OCI-LY1 (cell line): ENCODE measurements around the gene ZNF341.

Experiments used
- H2AFZ ChIP-seq: fragments of 200-600 bp; sonication (generic), shearing (Covaris generic); 2 replicates; pipeline ENCODE4 v1.6.0; 2014; ENCODE audit warnings: antibody characterized with exemption, mild to moderate bottlenecking, low read length
- H3F3A ChIP-seq: fragments of 200-600 bp; sonication (generic), shearing (Covaris generic); 2 replicates; pipeline ENCODE4 v1.6.0; 2014; ENCODE audit warnings: mild to moderate bottlenecking, antibody characterized with exemption, low read length, moderate library complexity; ENCODE audit not compliant: insufficient read depth
- H3K27ac ChIP-seq: fragments of 200-600 bp; sonication (generic); 2 replicates; pipeline ENCODE4 v1.5.1; 2014; ENCODE audit warnings: low read length, mixed run types, mild to moderate bottlenecking, low read depth; ENCODE audit not compliant: poor library complexity, severe bottlenecking
- H3K27me3 ChIP-seq: fragments of 200-600 bp; sonication (generic); 2 replicates; pipeline ENCODE4 v1.6.0; 2014; ENCODE audit warnings: antibody characterized with exemption, mild to moderate bottlenecking, low read length, moderate library complexity; ENCODE audit not compliant: insufficient read depth
- H3K36me3 ChIP-seq: fragments of 200-600 bp; sonication (generic); 2 replicates; pipeline ENCODE4 v1.6.1; 2014; ENCODE audit warnings: mild to moderate bottlenecking, antibody characterized with exemption, low read length, moderate library complexity, mixed read lengths; ENCODE audit not compliant: insufficient read depth
- H3K4me1 ChIP-seq: fragments of 200-600 bp; sonication (generic); 2 replicates; pipeline ENCODE4 v1.5.1; 2014; ENCODE audit warnings: mild to moderate bottlenecking, low read length, moderate library complexity; ENCODE audit not compliant: insufficient read depth, severe bottlenecking
- H3K4me2 ChIP-seq: fragments of 200-600 bp; sonication (generic), shearing (Covaris generic); 2 replicates; pipeline ENCODE4 v1.6.1; 2014; ENCODE audit warnings: low read length
- H3K4me3 ChIP-seq: fragments of 200-600 bp; sonication (generic); 2 replicates; pipeline ENCODE4 v1.5.1; 2014; ENCODE audit warnings: low read length, low read depth, mild to moderate bottlenecking, mixed read lengths; ENCODE audit not compliant: poor library complexity, severe bottlenecking
- H3K79me2 ChIP-seq: fragments of 200-600 bp; shearing (Covaris generic); 2 replicates; pipeline ENCODE4 v1.6.1; 2016; ENCODE audit warnings: mixed run types, low read length, mixed read lengths; ENCODE audit not compliant: insufficient read depth
- H3K9ac ChIP-seq: fragments of 200-600 bp; sonication (generic), shearing (Covaris generic); 2 replicates; pipeline ENCODE4 v1.6.1; 2014; ENCODE audit warnings: mild to moderate bottlenecking, low read length, mixed read lengths
- H3K9me2 ChIP-seq: fragments of 200-600 bp; sonication (generic), shearing (Covaris generic); 2 replicates; pipeline ENCODE4 v1.6.1; 2014; ENCODE audit warnings: low read depth, mild to moderate bottlenecking, low read length, mixed read lengths
- H3K9me3 ChIP-seq: fragments of 200-600 bp; shearing (Covaris generic); 2 replicates; pipeline ENCODE4 v1.6.1; 2014; ENCODE audit warnings: low read length, mixed read lengths
- H4K20me1 ChIP-seq: fragments of 200-600 bp; sonication (generic), shearing (Covaris generic); 2 replicates; pipeline ENCODE4 v1.6.0; 2016; ENCODE audit warnings: mild to moderate bottlenecking, low read length; ENCODE audit not compliant: insufficient read depth
- CTCF ChIP-seq: fragments of 200-600 bp; sonication (generic), shearing (Covaris generic); IDR thresholded peaks from 2 replicates; pipeline ENCODE4 v1.5.1; 2017; ENCODE audit warnings: mild to moderate bottlenecking, antibody characterized with exemption, low read length, moderate library complexity, mixed read lengths
- EZH2 ChIP-seq: fragments of 200-600 bp; sonication (generic), shearing (Covaris generic); IDR thresholded peaks from 2 replicates; pipeline ENCODE4 v1.8.0; 2017; ENCODE audit warnings: borderline replicate concordance, mixed run types, mild to moderate bottlenecking, antibody characterized with exemption, low read length, moderate library complexity, mixed read lengths

The ZNF341 gene

DNA sequence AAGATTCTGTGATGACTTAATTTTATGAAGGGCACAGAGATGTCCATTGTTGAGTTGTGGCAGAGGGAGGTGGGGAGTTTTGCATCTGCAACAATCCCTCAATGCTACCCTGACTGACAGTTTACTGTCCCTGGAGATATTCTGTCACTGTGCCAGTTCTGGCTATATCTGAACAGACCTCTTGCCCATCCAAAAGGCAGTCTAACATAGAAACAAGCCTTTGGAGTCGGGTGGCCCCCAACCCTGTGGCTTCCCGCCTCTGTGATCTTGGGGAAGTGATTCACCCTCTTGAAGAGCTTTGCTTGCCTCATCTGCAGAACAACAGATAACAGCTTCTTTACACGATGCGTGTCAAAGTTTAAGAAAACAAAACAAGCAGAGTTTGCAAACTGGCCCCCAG lies 41.8 kb upstream of the ZNF341 start:
- H4K20me1 ChIP-seq, result no peaks in the 10 kb centered on the region
- H3K79me2 ChIP-seq, result peaks cover 2% of the 10 kb centered on the region
- peak overlapping the region; percentile 81 for H3K27ac ChIP-seq
- peak overlapping the region; percentile 31 for H3K9ac ChIP-seq
- H3K9me2 ChIP-seq, result no peaks in the 10 kb centered on the region
- H3K4me1 ChIP-seq, result peaks cover 64% of the 10 kb centered on the region
- no peaks in the 10 kb centered on the region for H3K36me3 ChIP-seq
- no peaks in the 10 kb centered on the region for H3F3A ChIP-seq
- H3K9me3 ChIP-seq, result no peaks in the 10 kb centered on the region
- H2AFZ ChIP-seq, result 0 out of 2 replicates have a peak overlapping the region, but pooled peaks have one; percentile 46
- no peak for TF ChIP-seq CTCF
- TF ChIP-seq EZH2, result no peak
- no peaks in the 10 kb centered on the region for H3K27me3 ChIP-seq
- peak overlapping the region; percentile 35; the same call in 1 of the 2 replicates for H3K4me2 ChIP-seq
- no peak overlapping the region for H3K4me3 ChIP-seq

DNA sequence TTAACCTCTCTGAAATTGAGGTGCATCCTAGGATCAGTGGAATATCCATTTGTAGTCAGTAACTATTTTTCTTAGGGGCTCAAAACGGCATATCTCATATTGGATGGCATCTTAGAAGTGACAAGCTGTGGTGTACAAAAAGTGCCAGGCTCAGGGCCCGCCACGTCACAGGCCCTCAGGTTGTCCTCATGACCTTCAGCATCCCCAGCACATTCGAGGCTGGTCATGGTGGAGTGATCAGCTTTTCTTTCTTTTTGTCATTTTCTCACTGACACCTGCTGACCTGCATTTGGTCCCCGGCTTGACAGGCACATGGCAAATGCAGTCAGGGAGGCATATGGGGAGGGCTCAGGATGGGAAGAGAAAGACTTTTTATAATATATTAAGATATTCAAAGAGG lies 38.5 kb upstream of the ZNF341 start:
- Histone ChIP-seq H2AFZ (0 out of 2 replicates have a peak overlapping the region, but pooled peaks have one; percentile 48), H3K9ac (peak overlapping the region; percentile 31; the same call in 1 of the 2 replicates), H3K36me3 (no peaks in the 10 kb centered on the region), H3F3A (no peaks in the 10 kb centered on the region), H3K9me3 (no peaks in the 10 kb centered on the region), H3K4me1 (peaks cover 51% of the 10 kb centered on the region), H3K4me3 (no peak overlapping the region), H4K20me1 (no peaks in the 10 kb centered on the region), H3K4me2 (no peak overlapping the region), H3K27ac (peak overlapping the region; percentile 76), H3K27me3 (no peaks in the 10 kb centered on the region), H3K79me2 (no peaks in the 10 kb centered on the region), H3K9me2 (no peaks in the 10 kb centered on the region)
- TF ChIP-seq CTCF (no peak), EZH2 (no peak)

DNA sequence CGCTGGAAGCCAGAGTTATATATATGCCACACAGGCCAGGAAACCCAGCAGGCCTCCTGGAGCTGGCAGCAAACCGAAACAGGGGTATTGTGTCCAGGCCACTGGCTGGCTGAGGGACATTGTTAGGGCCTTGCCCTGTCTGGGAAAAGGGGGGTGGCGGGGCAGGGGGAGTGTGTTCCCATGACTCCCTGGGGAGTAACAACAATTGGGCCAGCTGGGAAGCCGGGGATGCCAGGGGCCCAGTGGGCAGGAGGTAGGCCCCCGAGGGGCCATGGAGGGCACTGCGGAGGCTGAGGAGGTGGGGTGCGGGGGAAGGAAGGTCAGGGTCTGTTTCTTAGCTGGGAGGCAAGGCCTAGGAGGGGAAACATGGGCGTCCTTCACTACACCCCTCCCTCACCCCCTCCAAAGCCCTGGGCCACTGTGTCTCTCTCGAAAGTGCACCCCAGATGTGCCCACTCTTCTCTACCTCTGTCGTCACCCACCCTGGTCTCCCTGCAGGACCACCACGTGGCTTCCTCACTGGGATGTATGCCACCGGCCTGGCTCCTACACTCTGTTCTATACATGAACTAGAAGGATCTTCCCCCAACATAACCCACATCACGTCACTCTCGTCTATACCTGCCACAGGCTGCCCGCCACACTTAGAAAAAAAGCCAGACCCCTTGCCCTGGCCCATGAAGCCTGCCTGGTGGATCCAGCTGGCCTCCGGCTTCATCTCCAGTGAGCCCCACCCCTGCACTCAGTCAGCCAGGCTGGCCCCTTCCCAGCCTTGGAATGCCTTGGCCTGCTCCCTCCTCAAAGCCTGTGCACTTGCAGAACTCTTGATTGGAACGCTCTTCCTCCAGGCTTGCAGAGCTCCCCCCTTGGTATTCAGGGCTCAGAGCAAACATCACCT lies 37.8 kb upstream of the ZNF341 start:
- Histone ChIP-seq H3K9me2 (no peaks in the 10 kb centered on the region), H3K4me3 (no peak overlapping the region), H3K27me3 (no peaks in the 10 kb centered on the region), H2AFZ (0 out of 2 replicates have a peak overlapping the region, but pooled peaks have one; percentile 48), H3K27ac (peak overlapping the region; percentile 76), H4K20me1 (no peaks in the 10 kb centered on the region), H3K9me3 (no peaks in the 10 kb centered on the region), H3F3A (no peaks in the 10 kb centered on the region), H3K79me2 (no peaks in the 10 kb centered on the region), H3K9ac (peak overlapping the region; percentile 31; the same call in 1 of the 2 replicates), H3K4me2 (no peak overlapping the region), H3K36me3 (no peaks in the 10 kb centered on the region), H3K4me1 (peaks cover 44% of the 10 kb centered on the region)
- TF ChIP-seq EZH2, result no peak
- no peak for TF ChIP-seq CTCF
